ENCODE results near the gene OR2Z1. TPM values are rescaled to one million over a fixed set of nuclear protein-coding genes. Genes with fewer than 3 reads are reported as not detected.
"Not testable (repeated sequence)": the region's sequence is repeated elsewhere in the genome, so short reads cannot be mapped to it uniquely, and the experiment has no call there.

OR2Z1 gene
- total RNA-seq, 2 donors from 2014 or later = not detected

GRCh38 chr19:8699908-8700307, 21.5 kb upstream of the OR2Z1 start:
- DNase-seq = no peak
- intact Hi-C loops (cut with DNase I, micrococcal nuclease) = no loop called here
- no peak for ATAC-seq

- intact Hi-C loops (cut with DNase I, micrococcal nuclease) = no loop called here
- ATAC-seq = no peak
- DNase-seq = no peak
Measured at GRCh38 chr19:8700956-8701355, 20.5 kb upstream of the OR2Z1 start.

- intact Hi-C loops (cut with DNase I, micrococcal nuclease) = no loop called here
- DNase-seq = no peak
Measured at GRCh38 chr19:8702350-8702749, 19.1 kb upstream of the OR2Z1 start.

GRCh38 chr19:8703223-8703622, 18.2 kb upstream of the OR2Z1 start:
- no peak for ATAC-seq
- intact Hi-C loops (cut with DNase I, micrococcal nuclease) = no loop called here
- no peak for DNase-seq

More at GRCh38 chr19:8702350-8702749, 19.1 kb upstream of the OR2Z1 start:
- no peak for ATAC-seq

- ATAC-seq; DNase-seq; intact Hi-C loops (cut with DNase I, micrococcal nuclease): not testable (repeated sequence)
Measured at GRCh38 chr19:8705304-8705703, 16.1 kb upstream of the OR2Z1 start.

GRCh38 chr19:8705742-8706141, 15.7 kb upstream of the OR2Z1 start:
- intact Hi-C loops (cut with DNase I, micrococcal nuclease) = no loop called here
- no peak for ATAC-seq
- no peak for DNase-seq

- ATAC-seq; DNase-seq; intact Hi-C loops (cut with DNase I, micrococcal nuclease): not testable (repeated sequence)
Measured at GRCh38 chr19:8710337-8710736, 11.1 kb upstream of the OR2Z1 start.

GRCh38 chr19:8722032-8722431, 598 bp downstream of the OR2Z1 start:
- intact Hi-C loops (cut with DNase I, micrococcal nuclease) = no loop called here
- DNase-seq (no peak), ATAC-seq (no peak)

GRCh38 chr19:8724276-8724675, 2.8 kb downstream of the OR2Z1 start:
- no peak for ATAC-seq
- intact Hi-C loops (cut with DNase I, micrococcal nuclease) = no loop called here
- DNase-seq = no peak

- ATAC-seq (no peak), DNase-seq (no peak)
- intact Hi-C loops (cut with DNase I, micrococcal nuclease) = no loop called here
Measured at GRCh38 chr19:8731428-8732169, 10.2 kb downstream of the OR2Z1 start.

- ATAC-seq (no peak), DNase-seq (no peak)
- intact Hi-C loops (cut with DNase I, micrococcal nuclease) = no loop called here
Measured at GRCh38 chr19:8738377-8738776, 16.9 kb downstream of the OR2Z1 start.

- intact Hi-C loops (cut with DNase I, micrococcal nuclease); ATAC-seq; DNase-seq: not testable (repeated sequence)
Measured at GRCh38 chr19:8739291-8740065, 18.0 kb downstream of the OR2Z1 start.

- intact Hi-C loops (cut with DNase I, micrococcal nuclease); DNase-seq; ATAC-seq: not testable (repeated sequence)
Measured at GRCh38 chr19:8767257-8767656, 45.8 kb downstream of the OR2Z1 start.

- DNase-seq; intact Hi-C loops (cut with DNase I, micrococcal nuclease); ATAC-seq: not testable (repeated sequence)
Measured at GRCh38 chr19:8769265-8769664, 47.8 kb downstream of the OR2Z1 start.

GRCh38 chr19:8773587-8773986, 52.2 kb downstream of the OR2Z1 start:
- ATAC-seq; DNase-seq; intact Hi-C loops (cut with DNase I, micrococcal nuclease): not testable (repeated sequence)

Other genes starting within 250 kb of the OR2Z1 start
- under 1 TPM; 0.46 to 0.70 TPM for gene PRAM1, start 219.0 kb upstream of the OR2Z1 start, total RNA-seq
- 10 to 100 TPM; 22.1 to 22.4 TPM for gene ZNF414, start 207.5 kb upstream of the OR2Z1 start, total RNA-seq
- 10 to 100 TPM in 1 of 2 donors, 1 to 10 TPM in 1; 5.4 to 12.1 TPM for gene MYO1F, start 144.2 kb upstream of the OR2Z1 start, total RNA-seq
- 1 to 10 TPM; 4.2 to 8.9 TPM for gene ADAMTS10, start 110.9 kb upstream of the OR2Z1 start, total RNA-seq
- not detected for gene NFILZ, start 91.0 kb upstream of the OR2Z1 start, total RNA-seq
- gene ACTL9, start 22.8 kb upstream of the OR2Z1 start, total RNA-seq = not detected
- gene ZNF558, start 110.7 kb downstream of the OR2Z1 start, total RNA-seq = 10 to 100 TPM; 17.2 to 18.3 TPM
- gene MBD3L1, start 110.7 kb downstream of the OR2Z1 start, total RNA-seq = not detected

Data from left colon (tissue), 2 donors.